ENCODE results near the gene MPL. TPM values are rescaled to one million over a fixed set of nuclear protein-coding genes. Genes with fewer than 3 reads are reported as not detected.
A peak's percentile ranks its signal among the peaks of the same experiment; 100 is the strongest.

Gene MPL
- total RNA-seq, 1 donor: not detected

DNA sequence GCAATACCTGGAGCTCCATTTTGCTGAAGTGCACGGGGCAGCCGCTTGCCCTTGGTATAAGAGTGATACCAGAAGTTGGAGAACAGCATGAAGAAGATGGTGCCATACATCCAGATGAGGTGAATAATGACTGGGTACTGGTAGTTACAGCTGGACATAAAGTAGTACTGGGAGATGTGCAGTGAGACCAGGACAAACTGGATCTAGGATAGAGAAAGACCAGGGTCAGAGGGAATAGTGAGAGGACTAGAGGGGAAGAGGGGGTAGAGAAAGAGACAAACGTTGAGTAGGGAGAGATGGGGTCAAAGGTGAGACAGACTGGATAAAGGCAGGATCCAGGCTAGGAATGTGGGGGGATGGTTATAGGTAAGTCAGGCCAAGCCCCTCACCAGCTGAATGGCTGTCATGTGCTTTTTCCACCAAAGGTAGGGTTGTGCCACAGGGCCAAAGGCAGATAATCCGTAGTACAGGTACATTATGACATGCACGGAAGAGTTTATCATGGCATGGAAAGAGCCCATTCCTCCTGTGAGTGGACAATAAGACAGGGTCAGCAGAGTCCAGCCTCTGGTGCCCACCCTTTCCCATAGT lies 26.4 kb downstream of the MPL start:
- TF ChIP-seq, protein P1, sequence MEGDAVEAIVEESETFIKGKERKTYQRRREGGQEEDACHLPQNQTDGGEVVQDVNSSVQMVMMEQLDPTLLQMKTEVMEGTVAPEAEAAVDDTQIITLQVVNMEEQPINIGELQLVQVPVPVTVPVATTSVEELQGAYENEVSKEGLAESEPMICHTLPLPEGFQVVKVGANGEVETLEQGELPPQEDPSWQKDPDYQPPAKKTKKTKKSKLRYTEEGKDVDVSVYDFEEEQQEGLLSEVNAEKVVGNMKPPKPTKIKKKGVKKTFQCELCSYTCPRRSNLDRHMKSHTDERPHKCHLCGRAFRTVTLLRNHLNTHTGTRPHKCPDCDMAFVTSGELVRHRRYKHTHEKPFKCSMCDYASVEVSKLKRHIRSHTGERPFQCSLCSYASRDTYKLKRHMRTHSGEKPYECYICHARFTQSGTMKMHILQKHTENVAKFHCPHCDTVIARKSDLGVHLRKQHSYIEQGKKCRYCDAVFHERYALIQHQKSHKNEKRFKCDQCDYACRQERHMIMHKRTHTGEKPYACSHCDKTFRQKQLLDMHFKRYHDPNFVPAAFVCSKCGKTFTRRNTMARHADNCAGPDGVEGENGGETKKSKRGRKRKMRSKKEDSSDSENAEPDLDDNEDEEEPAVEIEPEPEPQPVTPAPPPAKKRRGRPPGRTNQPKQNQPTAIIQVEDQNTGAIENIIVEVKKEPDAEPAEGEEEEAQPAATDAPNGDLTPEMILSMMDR (IDR thresholded peaks at IDR 0.05; ENCODE audit: extremely low read depth, low read depth, low read length): no peak
- Histone ChIP-seq H3K79me2 (ENCODE audit: insufficient read depth, low read length) (peaks cover 92% of the 10 kb centered on the region), H3K27me3 (ENCODE audit: insufficient read depth, low read length) (no peaks in the 10 kb centered on the region), H4K20me1 (ENCODE audit: insufficient read depth, low read length) (peaks cover 23% of the 10 kb centered on the region), H3K9me3 (ENCODE audit: low read depth, low read length) (no peaks in the 10 kb centered on the region), H2AFZ (ENCODE audit: low read length) (no peak overlapping the region), H3K4me1 (ENCODE audit: insufficient read depth, low read length) (peaks cover 36% of the 10 kb centered on the region), H3K4me3 (ENCODE audit: insufficient read depth, low read length) (no peak overlapping the region), H3K36me3 (ENCODE audit: insufficient read depth, low read length) (peaks cover 54% of the 10 kb centered on the region), H3K4me2 (ENCODE audit: insufficient read depth, low read length) (no peak overlapping the region), H3K27ac (ENCODE audit: low read depth, low read length) (no peak overlapping the region)
- peak; percentile 84 for DNase-seq (ENCODE audit: insufficient read length, low spot score, missing footprints)

DNA sequence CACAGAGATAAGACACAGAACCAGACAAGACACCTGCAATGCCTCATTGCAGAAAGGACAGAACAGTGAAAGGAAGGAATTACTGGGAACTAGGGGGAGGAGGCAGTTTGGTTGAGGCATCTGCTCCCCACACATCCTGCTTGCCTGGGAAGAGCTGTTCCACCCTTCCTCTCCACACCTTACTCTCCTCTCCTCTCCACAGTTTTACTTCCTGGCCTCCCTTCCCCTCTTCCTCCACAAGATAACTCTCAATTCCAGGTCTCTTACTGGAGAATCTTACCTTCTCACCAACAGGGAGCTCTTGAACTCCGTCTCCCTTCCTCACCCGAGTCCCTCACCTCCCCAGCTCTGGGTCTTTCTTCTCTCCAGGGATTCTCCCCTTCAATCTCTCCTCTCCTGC lies 28.1 kb downstream of the MPL start:
- no peak overlapping the region for H3K27ac ChIP-seq (ENCODE audit: low read depth, low read length)

DNA sequence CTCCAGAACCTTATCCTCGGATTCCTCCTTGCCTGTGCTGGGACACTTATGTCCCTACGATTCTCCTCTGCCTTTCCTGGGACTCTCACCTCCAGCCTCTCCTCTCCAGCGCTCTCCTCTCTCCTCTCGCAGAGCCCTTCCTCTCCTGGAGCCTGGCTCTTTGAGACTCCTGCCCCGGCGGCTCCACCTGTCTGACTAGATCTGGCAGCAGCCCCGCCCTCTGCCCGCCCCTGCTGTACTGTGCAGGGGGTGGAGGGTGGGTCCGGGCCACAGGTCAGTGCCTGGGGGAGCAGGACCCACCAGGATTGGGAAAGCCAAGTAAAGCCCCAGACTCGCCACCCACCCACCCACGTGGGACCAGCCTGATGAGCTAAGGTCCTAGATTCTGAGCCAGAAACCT lies 28.6 kb downstream of the MPL start:
- Histone ChIP-seq H3K4me2 (ENCODE audit: insufficient read depth, low read length) (peak overlapping the region; percentile 93), H3K36me3 (ENCODE audit: insufficient read depth, low read length) (peaks cover 45% of the 10 kb centered on the region), H3K4me1 (ENCODE audit: insufficient read depth, low read length) (peaks cover 15% of the 10 kb centered on the region), H4K20me1 (ENCODE audit: insufficient read depth, low read length) (peaks cover 12% of the 10 kb centered on the region), H3K79me2 (ENCODE audit: insufficient read depth, low read length) (peaks cover 79% of the 10 kb centered on the region), H3K9me3 (ENCODE audit: low read depth, low read length) (no peaks in the 10 kb centered on the region), H3K27ac (ENCODE audit: low read depth, low read length) (peak overlapping the region; percentile 81), H3K4me3 (ENCODE audit: insufficient read depth, low read length) (peak overlapping the region; percentile 97), H2AFZ (ENCODE audit: low read length) (no peak overlapping the region), H3K27me3 (ENCODE audit: insufficient read depth, low read length) (no peaks in the 10 kb centered on the region)
- DNase-seq (ENCODE audit: insufficient read length, low spot score, missing footprints): peak; percentile 68
- TF ChIP-seq, protein P1 (IDR thresholded peaks at IDR 0.05; ENCODE audit: extremely low read depth, low read depth, low read length): no peak

More for the DNA sequence above, 28.1 kb downstream of the MPL start:
- Histone ChIP-seq H3K4me3 (ENCODE audit: insufficient read depth, low read length) (no peak overlapping the region), H3K79me2 (ENCODE audit: insufficient read depth, low read length) (peaks cover 81% of the 10 kb centered on the region), H3K4me2 (ENCODE audit: insufficient read depth, low read length) (peak overlapping the region; percentile 93), H2AFZ (ENCODE audit: low read length) (no peak overlapping the region), H3K4me1 (ENCODE audit: insufficient read depth, low read length) (peaks cover 20% of the 10 kb centered on the region), H4K20me1 (ENCODE audit: insufficient read depth, low read length) (peaks cover 14% of the 10 kb centered on the region), H3K9me3 (ENCODE audit: low read depth, low read length) (no peaks in the 10 kb centered on the region), H3K36me3 (ENCODE audit: insufficient read depth, low read length) (peaks cover 50% of the 10 kb centered on the region), H3K27me3 (ENCODE audit: insufficient read depth, low read length) (no peaks in the 10 kb centered on the region)
- peak; percentile 29 for DNase-seq (ENCODE audit: insufficient read length, low spot score, missing footprints)
- TF ChIP-seq, protein P1 (IDR thresholded peaks at IDR 0.05; ENCODE audit: extremely low read depth, low read depth, low read length): no peak

- DNase-seq (ENCODE audit: insufficient read length, low spot score, missing footprints): peak; percentile 86
- TF ChIP-seq, protein P1 (IDR thresholded peaks at IDR 0.05; ENCODE audit: extremely low read depth, low read depth, low read length): no peak
- Histone ChIP-seq H2AFZ (ENCODE audit: low read length) (no peak overlapping the region), H4K20me1 (ENCODE audit: insufficient read depth, low read length) (peaks cover 12% of the 10 kb centered on the region), H3K79me2 (ENCODE audit: insufficient read depth, low read length) (peaks cover 76% of the 10 kb centered on the region), H3K4me3 (ENCODE audit: insufficient read depth, low read length) (peak overlapping the region; percentile 97), H3K4me1 (ENCODE audit: insufficient read depth, low read length) (peaks cover 15% of the 10 kb centered on the region), H3K27ac (ENCODE audit: low read depth, low read length) (peak overlapping the region; percentile 81), H3K4me2 (ENCODE audit: insufficient read depth, low read length) (peak overlapping the region; percentile 93), H3K36me3 (ENCODE audit: insufficient read depth, low read length) (peaks cover 41% of the 10 kb centered on the region), H3K9me3 (ENCODE audit: low read depth, low read length) (no peaks in the 10 kb centered on the region), H3K27me3 (ENCODE audit: insufficient read depth, low read length) (no peaks in the 10 kb centered on the region)
Observed at GRCh38 chr1:43366601-43367025, 29.0 kb downstream of the MPL start.
